ENCODE measurements around the gene AJAP1.

DNA sequence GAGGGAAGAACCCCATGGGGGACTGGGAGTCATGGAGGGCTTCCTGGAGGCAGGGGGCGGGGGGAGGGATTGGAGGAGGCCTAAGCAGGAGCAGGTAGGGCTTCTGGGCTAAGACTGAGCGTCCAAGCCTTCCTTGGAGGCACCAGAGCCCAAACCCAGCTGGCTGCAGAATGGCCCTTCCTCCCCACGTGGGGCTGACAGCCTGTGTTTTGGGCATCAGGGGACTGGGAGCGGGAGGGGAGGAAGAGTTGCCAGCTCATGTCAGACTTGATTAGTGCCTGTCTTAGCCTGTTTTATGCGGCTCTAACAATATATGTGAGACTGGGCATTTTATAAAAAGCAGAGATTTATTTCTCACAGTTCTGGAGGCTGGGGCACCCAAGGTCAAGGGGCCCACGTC, 38.9 kb downstream of the AJAP1 start:
- TF ChIP-seq, protein P1, sequence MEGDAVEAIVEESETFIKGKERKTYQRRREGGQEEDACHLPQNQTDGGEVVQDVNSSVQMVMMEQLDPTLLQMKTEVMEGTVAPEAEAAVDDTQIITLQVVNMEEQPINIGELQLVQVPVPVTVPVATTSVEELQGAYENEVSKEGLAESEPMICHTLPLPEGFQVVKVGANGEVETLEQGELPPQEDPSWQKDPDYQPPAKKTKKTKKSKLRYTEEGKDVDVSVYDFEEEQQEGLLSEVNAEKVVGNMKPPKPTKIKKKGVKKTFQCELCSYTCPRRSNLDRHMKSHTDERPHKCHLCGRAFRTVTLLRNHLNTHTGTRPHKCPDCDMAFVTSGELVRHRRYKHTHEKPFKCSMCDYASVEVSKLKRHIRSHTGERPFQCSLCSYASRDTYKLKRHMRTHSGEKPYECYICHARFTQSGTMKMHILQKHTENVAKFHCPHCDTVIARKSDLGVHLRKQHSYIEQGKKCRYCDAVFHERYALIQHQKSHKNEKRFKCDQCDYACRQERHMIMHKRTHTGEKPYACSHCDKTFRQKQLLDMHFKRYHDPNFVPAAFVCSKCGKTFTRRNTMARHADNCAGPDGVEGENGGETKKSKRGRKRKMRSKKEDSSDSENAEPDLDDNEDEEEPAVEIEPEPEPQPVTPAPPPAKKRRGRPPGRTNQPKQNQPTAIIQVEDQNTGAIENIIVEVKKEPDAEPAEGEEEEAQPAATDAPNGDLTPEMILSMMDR (IDR thresholded peaks at IDR 0.05): no peak
- TF ChIP-seq POLR2A (IDR thresholded peaks at IDR 0.05): no peak

Measured in sigmoid colon (tissue), 3 donors.